HK-2 (cell line): ENCODE measurements around the gene ZNF594.
"Not testable (repeated sequence)": the region's sequence is repeated elsewhere in the genome, so short reads cannot be mapped to it uniquely, and the experiment has no call there.

Experiments
- DNase-seq: peaks from one replicate; pipeline ENCODE4 v3.0.0-alpha.2; 2018; ENCODE audit not compliant: unreplicated experiment

Gene ZNF594

DNA sequence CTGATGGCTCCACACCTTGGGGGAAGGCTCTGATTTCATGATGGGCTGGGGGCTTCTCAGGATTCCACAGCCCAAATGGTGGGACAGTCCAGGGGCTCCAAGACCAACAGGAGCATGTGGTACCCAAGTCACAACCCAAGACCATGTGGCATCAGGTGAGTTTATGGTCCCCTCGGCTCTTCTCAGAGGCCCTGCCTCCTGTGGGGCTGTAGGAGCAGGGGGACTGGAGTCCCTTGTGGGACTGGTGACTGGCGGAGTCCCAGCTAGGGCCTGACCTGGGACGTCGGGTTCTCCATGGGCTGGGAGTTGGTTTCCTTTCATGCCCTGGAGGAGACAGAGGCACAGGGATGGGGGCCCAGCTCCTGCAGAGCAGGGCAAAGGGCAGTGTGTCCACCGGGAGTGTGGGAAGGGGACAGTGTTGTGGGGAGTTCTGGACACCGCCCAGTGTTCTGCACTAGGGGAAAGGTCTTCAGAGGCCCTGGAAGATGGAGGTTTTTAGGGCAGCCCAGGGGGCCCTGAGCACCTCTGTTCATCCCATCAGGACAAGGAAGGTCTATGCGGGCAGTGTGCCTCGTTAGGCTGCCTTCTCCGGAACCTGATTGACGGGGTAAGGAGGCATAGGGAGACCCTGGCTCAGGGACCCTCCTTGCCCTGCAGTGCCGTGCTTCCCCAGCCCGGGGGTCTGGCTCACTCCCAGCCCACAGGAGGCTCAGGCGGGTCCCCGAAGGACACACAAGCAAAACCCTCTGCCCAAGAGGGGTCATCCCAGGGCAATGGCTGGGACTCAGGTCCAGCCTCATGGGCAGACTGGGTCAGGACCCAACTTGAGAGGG lies 54.9 kb downstream of the ZNF594 start:
- not testable (repeated sequence) for DNase-seq

DNA sequence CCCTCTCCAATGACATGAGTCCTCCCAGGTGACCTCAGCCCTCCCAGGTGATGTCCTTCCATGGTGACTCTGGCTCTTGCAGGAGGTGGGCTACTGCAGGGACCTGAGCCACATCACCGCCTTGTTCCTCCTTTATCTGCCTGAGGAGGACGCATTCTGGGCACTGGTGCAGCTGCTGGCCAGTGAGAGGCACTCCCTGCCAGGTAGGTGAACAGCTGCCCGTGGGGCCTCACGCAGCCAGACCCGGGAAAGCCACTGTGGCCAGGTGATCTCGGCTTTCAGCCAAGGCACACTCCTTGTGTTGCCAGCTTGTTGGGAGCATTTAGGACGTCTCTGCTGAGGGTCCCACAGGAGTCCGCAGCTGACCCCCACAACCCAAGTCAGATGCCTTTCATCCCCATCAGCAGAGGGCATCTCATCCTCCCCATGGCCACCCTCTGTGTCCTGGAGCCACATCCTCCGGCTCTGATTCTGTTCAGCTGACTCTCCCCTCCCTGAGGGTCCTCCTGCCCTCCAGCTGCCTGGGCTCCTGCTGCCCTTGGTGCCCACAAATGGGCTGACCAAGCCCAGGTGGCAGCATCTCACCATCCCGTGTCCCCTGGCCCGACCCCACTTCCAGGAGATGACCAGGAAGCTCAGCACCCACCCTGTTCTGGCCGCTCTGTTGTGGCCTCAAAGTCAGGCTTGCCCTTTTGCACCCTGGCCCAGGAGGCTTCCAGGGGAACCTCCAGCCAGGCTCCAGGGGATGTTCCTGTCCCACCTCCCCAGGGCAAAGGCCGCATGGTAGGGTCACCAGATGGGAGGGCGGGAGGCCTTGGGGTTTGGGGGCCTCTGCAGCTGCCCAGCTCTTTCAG lies 55.7 kb downstream of the ZNF594 start:
- DNase-seq: no peak

DNA sequence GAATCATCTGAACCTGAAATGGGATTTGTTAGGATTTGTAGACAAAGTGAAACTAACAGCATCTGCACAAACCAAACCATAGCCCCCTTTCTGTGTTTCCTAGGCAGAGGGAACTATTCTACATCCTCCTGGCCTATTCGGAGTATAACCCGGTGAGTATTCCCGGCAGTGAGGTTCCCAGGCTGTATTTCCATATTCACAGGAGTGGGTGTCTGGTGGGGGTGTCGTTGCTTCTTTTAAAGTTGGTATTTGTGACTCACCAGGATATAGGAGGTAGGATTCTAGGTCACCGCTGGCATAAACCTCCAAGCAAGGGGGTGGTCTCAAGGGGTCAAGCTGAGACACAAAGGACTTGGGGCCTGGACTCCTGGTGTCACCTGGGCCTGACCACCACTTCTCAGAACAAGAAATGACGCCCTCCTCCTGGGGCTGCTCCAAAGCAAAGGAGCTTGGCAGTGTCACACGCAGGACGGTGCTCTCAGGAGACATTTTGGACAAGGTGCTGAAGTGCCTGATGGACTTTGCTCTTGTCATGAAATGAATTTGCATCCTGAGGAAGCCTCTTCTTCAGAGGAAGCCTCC lies 56.4 kb downstream of the ZNF594 start:
- not testable (repeated sequence) for DNase-seq

GRCh38 chr17:5134571-5134970 lies 57.1 kb downstream of the ZNF594 start:
- not testable (repeated sequence) for DNase-seq

DNA sequence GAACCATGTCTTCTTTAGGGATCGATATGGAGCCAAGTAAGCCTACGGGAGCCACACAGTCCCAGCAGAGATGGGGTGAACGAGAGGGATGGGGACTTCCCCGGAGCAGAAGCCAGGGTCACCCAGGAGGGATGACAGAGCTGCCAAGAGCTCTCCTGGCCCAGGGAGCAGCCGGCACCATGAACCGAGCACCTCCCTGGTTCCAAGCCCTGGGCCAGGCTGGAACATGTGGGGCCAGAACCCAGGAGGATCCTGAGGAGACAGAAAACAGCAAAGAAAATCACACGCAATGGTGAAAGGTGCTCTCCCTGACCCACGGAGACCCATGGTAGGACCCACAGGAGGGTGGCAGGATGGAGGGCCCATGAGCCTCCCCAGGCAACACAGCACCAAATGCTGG lies 57.7 kb downstream of the ZNF594 start:
- DNase-seq: not testable (repeated sequence)

- no peak for DNase-seq
Measured at GRCh38 chr17:5133311-5133710, 58.4 kb downstream of the ZNF594 start.

DNA sequence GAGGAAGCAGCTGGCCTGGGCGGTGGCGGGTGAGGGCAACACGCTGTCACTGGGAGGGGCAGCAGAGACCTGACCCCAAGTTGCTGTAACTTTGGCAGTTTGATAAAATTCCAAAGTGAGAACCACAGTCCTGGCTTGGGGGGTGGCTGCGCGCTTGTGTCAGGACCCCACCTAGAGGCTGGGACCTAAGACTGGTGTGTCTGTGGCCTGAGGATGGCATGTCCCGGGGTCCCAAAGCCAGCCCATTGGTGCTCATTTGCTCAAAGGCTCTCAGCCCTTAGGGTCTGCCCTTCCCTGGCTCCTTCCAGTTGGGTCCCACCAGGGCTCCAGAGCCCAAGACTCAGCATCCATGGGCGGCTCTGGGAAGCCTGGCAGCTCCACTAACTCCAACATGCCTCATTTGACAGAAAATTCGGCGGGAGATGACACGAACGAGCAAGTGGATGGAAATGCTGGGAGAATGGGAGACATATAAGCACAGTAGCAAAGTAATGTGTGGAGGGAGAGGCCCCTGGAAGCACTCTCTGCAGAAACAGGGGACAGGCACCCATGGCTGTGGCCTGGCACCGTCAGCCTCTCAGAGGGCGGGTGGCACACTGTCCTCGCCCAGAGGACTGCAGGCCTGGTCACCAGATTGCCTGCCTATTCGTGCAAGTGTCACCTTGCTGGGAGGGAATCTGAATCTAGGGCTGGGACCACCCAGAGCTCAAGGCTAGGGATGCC lies 59.0 kb downstream of the ZNF594 start:
- DNase-seq: not testable (repeated sequence)

DNA sequence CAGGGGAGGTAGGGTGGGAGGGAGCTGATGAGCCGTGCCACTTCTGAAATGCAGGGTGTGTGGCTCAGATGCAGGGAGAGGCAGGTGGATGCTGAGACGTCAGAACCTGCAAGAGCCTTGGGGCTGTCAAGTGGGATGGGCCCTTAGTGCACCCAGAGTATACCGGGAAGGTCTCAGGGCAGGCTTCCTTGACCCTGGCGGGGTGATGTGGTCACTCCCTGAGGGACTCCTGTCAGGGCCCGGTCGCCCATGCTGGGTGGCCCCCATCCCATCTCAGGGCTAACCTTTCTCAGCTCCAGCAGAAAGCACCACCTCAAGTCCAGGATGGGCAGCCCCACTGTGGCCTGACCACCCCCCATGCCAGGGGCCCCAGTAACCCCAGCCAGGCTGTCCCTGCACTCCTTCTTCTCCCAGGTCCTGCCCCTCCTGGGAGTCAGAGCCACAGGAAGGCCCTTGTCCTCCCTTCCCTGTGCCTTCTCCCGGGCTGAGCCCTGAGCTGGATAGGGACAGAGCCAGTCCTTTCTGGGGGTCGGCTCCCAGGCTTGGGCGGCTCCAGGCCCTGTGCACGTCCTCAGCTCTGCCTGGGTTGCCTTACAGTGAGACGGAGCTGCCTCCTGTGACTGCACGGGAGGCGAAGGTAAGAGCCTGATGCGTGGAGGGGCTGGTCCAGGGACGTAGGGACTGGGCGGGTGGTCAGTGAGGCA lies 59.7 kb downstream of the ZNF594 start:
- DNase-seq: not testable (repeated sequence)

DNA sequence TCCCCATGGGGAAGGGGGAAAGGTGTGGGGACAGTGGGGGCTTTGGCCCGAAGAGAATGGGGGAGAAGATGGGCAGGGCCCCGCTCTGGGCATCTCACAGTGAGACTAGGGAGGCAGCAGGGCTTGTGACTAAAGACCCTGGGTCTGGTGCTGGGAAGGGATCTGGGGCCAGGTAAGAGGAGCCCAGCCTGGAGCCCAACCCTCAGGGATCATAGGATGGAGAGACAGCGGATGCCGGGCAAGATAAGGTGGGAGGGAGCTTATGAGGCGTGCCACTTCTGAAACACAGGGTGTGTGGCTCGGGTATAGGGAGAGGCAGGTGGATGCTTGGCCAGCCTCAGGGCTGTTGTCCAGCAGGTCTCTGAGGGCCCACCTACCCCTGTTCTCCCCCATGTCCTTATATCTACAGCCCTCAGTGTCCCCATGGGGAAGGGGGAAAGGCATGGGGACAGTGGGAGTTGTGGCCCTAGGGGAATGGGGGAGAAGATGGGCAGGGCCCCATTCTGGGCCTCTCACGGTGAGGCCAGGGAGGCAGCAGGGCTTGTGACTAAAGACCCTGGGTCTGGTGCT lies 60.4 kb downstream of the ZNF594 start:
- no peak for DNase-seq

DNA sequence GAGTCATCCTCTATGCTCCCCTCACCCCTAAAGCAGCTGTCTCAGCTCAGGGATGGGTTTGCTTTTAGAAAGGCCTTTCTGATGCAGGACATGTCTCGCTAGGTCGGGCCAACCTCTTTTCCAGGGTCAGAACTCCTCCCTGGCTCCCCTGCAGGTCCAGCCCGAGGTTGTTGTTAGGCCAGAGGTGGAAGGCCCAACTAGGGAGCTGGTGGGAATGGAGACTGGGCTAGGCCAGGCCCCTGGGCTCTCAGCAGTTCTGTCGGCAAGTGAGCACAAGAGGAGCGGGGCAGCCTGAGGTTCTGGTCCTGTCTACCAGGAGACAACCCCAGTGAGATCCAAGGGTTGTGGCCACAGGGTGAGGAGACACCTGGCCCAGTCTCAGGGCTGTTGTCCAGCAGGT lies 61.0 kb downstream of the ZNF594 start:
- DNase-seq: not testable (repeated sequence)

DNA sequence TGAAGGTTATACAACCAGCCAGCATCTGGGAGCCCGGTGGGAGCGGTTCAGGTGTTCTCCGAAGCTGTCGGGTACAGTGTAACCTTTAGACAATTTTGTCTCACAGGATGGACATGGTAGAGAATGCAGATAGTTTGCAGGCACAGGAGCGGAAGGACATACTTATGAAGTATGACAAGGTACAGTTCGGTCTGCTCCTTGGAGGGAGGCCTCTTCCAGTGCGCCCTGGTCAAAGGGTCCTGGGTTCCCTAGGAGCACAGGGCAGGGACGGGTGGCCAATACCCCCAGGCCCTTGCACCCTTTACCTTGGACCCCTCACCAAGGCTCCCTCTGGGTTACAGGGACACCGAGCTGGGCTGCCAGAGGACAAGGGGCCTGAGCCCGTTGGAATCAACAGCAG lies 61.4 kb downstream of the ZNF594 start:
- not testable (repeated sequence) for DNase-seq

GRCh38 chr17:5129770-5130169 lies 61.9 kb downstream of the ZNF594 start:
- not testable (repeated sequence) for DNase-seq
